Activated T-helper 1 cell treated with anti-CD3 and anti-CD28 coated beads, Interleukin-12 subunit alpha, Interleukin-12 subunit beta, Interleukin-2, Interleukin-4 antibody, amounts not matched to agents 30 ng/mL and 10 ng/mL and 1 ng/mL, durations not matched to agents 14 hours and 24 hours and 36 hours (primary cell): Measurements from ENCODE around the gene ZNF431. TPM values are rescaled to one million over a fixed set of nuclear protein-coding genes. Genes with fewer than 3 reads are reported as not detected.
"Not testable (repeated sequence)": the region's sequence is repeated elsewhere in the genome, so short reads cannot be mapped to it uniquely, and the experiment has no call there.

ENCODE experiments used
- DNase-seq: peaks from one replicate; pipeline ENCODE4 v3.0.0; 2021; ENCODE audit warnings: low spot score
- H3K27ac Mint-ChIP-seq: one replicate; pipeline ENCODE4 v1.8.0; 2021; ENCODE audit warnings: mild to moderate bottlenecking, mixed read lengths
- H3K27me3 Mint-ChIP-seq: one replicate; pipeline ENCODE4 v1.8.0; 2022; ENCODE audit warnings: mild to moderate bottlenecking, moderate library complexity, mixed read lengths; ENCODE audit not compliant: insufficient read depth
- H3K36me3 Mint-ChIP-seq: one replicate; pipeline ENCODE4 v1.8.0; 2021; ENCODE audit warnings: low read depth, mixed read lengths
- H3K4me1 Mint-ChIP-seq: one replicate; pipeline ENCODE4 v1.8.0; 2021; ENCODE audit warnings: low read depth, mixed read lengths
- H3K4me3 Mint-ChIP-seq: one replicate; pipeline ENCODE4 v1.8.0; 2021; ENCODE audit warnings: mild to moderate bottlenecking, moderate library complexity, mixed read lengths
- H3K9me3 Mint-ChIP-seq: one replicate; pipeline ENCODE4 v1.8.0; 2021; ENCODE audit warnings: mixed read lengths
- intact Hi-C: fragments of 100-400 bp; cut with micrococcal nuclease; formaldehyde crosslinking; loops from one replicate; pipeline ENCODE4 v1.15.1; 2024
- total RNA-seq: library from RNA; stranded (reverse); gene quantifications from 2 replicates; pipeline ENCODE4 v1.2.3, GENCODE V29; 2022

The ZNF431 gene
- total RNA-seq, 1 donor from 2014 or later: 16.0 TPM

- H3K27me3 Mint-ChIP-seq: no peaks in the 10 kb centered on the region
- H3K9me3 Mint-ChIP-seq: peaks cover 41% of the 10 kb centered on the region
- H3K4me3 Mint-ChIP-seq: no peak overlapping the region
- H3K36me3 Mint-ChIP-seq: peaks cover 51% of the 10 kb centered on the region
- DNase-seq: no peak
- H3K27ac Mint-ChIP-seq: no peak overlapping the region
- H3K4me1 Mint-ChIP-seq: no peaks in the 10 kb centered on the region
- intact Hi-C loops: no loop called here
Observed at GRCh38 chr19:21158523-21159135, 16.8 kb downstream of the ZNF431 start.

GRCh38 chr19:21164541-21164940 lies 22.7 kb downstream of the ZNF431 start:
- Mint-ChIP-seq H3K36me3 (peaks cover 71% of the 10 kb centered on the region), H3K4me3 (no peak overlapping the region), H3K9me3 (peaks cover 21% of the 10 kb centered on the region), H3K27ac (no peak overlapping the region), H3K27me3 (no peaks in the 10 kb centered on the region), H3K4me1 (no peaks in the 10 kb centered on the region)
- DNase-seq: no peak
- intact Hi-C loops: no loop called here

- intact Hi-C loops: no loop called here
- Mint-ChIP-seq H3K27me3 (no peaks in the 10 kb centered on the region), H3K27ac (no peak overlapping the region), H3K36me3 (peaks cover 69% of the 10 kb centered on the region), H3K9me3 (peaks cover 23% of the 10 kb centered on the region), H3K4me3 (no peak overlapping the region), H3K4me1 (no peaks in the 10 kb centered on the region)
- DNase-seq: no peak
Observed at GRCh38 chr19:21166436-21166835, 24.6 kb downstream of the ZNF431 start.

- no peaks in the 10 kb centered on the region for H3K27me3 Mint-ChIP-seq
- no peak for DNase-seq
- intact Hi-C loops: no loop called here
- no peak overlapping the region for H3K4me3 Mint-ChIP-seq
- no peaks in the 10 kb centered on the region for H3K36me3 Mint-ChIP-seq
- no peaks in the 10 kb centered on the region for H3K4me1 Mint-ChIP-seq
- H3K27ac Mint-ChIP-seq: no peak overlapping the region
- H3K9me3 Mint-ChIP-seq: peaks cover 17% of the 10 kb centered on the region
Observed at GRCh38 chr19:21197590-21198295, 55.9 kb downstream of the ZNF431 start.

- Mint-ChIP-seq H3K36me3 (no peaks in the 10 kb centered on the region), H3K9me3 (peaks cover 27% of the 10 kb centered on the region), H3K27ac (no peak overlapping the region), H3K4me3 (no peak overlapping the region), H3K4me1 (no peaks in the 10 kb centered on the region), H3K27me3 (no peaks in the 10 kb centered on the region)
- DNase-seq: no peak
- intact Hi-C loops: loop anchor here (2.0 to 5.0 kb wide), 2 partner anchors 279 to 496 kb away; no protein-coding TSS in a partner anchor
Observed at GRCh38 chr19:21202865-21203494, 61.1 kb downstream of the ZNF431 start.

GRCh38 chr19:21210037-21210621 lies 68.3 kb downstream of the ZNF431 start:
- H3K27ac Mint-ChIP-seq: no peak overlapping the region

GRCh38 chr19:21221693-21222092 lies 79.9 kb downstream of the ZNF431 start:
- DNase-seq: no peak
- no peaks in the 10 kb centered on the region for H3K4me1 Mint-ChIP-seq
- H3K9me3 Mint-ChIP-seq: peaks cover 18% of the 10 kb centered on the region
- no peaks in the 10 kb centered on the region for H3K36me3 Mint-ChIP-seq
- H3K27me3 Mint-ChIP-seq: no peaks in the 10 kb centered on the region
- no peak overlapping the region for H3K27ac Mint-ChIP-seq
- intact Hi-C loops: no loop called here
- no peak overlapping the region for H3K4me3 Mint-ChIP-seq

More at GRCh38 chr19:21210037-21210621, 68.3 kb downstream of the ZNF431 start:
- no peak overlapping the region for H3K4me3 Mint-ChIP-seq
- no peaks in the 10 kb centered on the region for H3K36me3 Mint-ChIP-seq
- H3K27me3 Mint-ChIP-seq: no peaks in the 10 kb centered on the region
- peaks cover 25% of the 10 kb centered on the region for H3K9me3 Mint-ChIP-seq
- H3K4me1 Mint-ChIP-seq: no peaks in the 10 kb centered on the region
- intact Hi-C loops: no loop called here
- DNase-seq: no peak

- peaks cover 61% of the 10 kb centered on the region for H3K9me3 Mint-ChIP-seq
- H3K27ac Mint-ChIP-seq, H3K27me3 Mint-ChIP-seq, H3K4me1 Mint-ChIP-seq, intact Hi-C loops, H3K4me3 Mint-ChIP-seq, H3K36me3 Mint-ChIP-seq, DNase-seq: not testable (repeated sequence)
Observed at GRCh38 chr19:21229938-21230337, 88.1 kb downstream of the ZNF431 start.

GRCh38 chr19:21233691-21234090 lies 91.9 kb downstream of the ZNF431 start:
- H3K36me3 Mint-ChIP-seq: no peaks in the 10 kb centered on the region
- intact Hi-C loops: no loop called here
- peaks cover 76% of the 10 kb centered on the region for H3K9me3 Mint-ChIP-seq
- H3K4me3 Mint-ChIP-seq: no peak overlapping the region
- H3K4me1 Mint-ChIP-seq: no peaks in the 10 kb centered on the region
- no peak for DNase-seq
- H3K27ac Mint-ChIP-seq: no peak overlapping the region
- H3K27me3 Mint-ChIP-seq: no peaks in the 10 kb centered on the region

GRCh38 chr19:21236751-21237150 lies 94.9 kb downstream of the ZNF431 start:
- H3K4me1 Mint-ChIP-seq, H3K27me3 Mint-ChIP-seq, H3K4me3 Mint-ChIP-seq, H3K36me3 Mint-ChIP-seq, DNase-seq, H3K27ac Mint-ChIP-seq, intact Hi-C loops: not testable (repeated sequence)
- peaks cover 64% of the 10 kb centered on the region for H3K9me3 Mint-ChIP-seq

GRCh38 chr19:21238670-21239069 lies 96.8 kb downstream of the ZNF431 start:
- intact Hi-C loops: no loop called here
- no peaks in the 10 kb centered on the region for H3K36me3 Mint-ChIP-seq
- no peak overlapping the region for H3K4me3 Mint-ChIP-seq
- H3K9me3 Mint-ChIP-seq: peaks cover 54% of the 10 kb centered on the region
- H3K4me1 Mint-ChIP-seq: no peaks in the 10 kb centered on the region
- no peak for DNase-seq
- H3K27ac Mint-ChIP-seq: no peak overlapping the region
- no peaks in the 10 kb centered on the region for H3K27me3 Mint-ChIP-seq
